C4-2B (cell line): ENCODE measurements around the gene PTBP3.

Experiments
- CTCF ChIP-seq: fragments of 450-650 bp; conservative IDR thresholded peaks from 2 replicates; pipeline ENCODE4 v1.5.1; 2017; ENCODE audit warnings: mild to moderate bottlenecking
- ZFX ChIP-seq: fragments of 450-650 bp; IDR thresholded peaks from 2 replicates; pipeline ENCODE4 v1.6.1; 2017

DNA sequence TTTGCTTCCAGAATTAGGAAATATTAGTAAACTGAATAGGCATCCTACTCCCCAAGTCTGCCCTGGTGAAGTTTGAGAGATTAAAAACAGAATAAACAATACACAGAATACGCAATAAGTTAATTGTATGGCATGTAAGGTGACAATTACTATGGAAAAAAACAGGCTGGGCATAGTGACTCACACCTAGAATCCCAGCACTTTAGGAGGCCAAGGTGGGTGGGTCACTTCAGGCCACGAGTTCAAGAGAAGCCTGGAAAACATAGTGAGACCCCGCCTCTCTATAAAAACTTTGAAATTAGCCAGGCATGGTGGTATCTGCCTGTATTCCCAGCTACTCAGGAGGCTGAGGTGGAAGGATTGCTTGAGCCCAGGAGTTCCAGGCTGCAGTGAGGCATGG, 94.1 kb downstream of the PTBP3 start:
- TF ChIP-seq ZFX (no peak), CTCF (no peak)
